Hematopoietic multipotent progenitor cell treated with erythropoietin and hydrocortisone succinate and interleukin-3 and kit ligand, for 17 days (in vitro differentiated cells): ENCODE data around the gene ZNF778.
"Not testable (repeated sequence)": the region's sequence is repeated elsewhere in the genome, so short reads cannot be mapped to it uniquely, and the experiment has no call there.

ENCODE experiments used
- DNase-seq: peaks from one replicate; pipeline ENCODE4 v3.0.0-alpha.2; 2015; ENCODE audit warnings: low spot score

Gene ZNF778

GRCh38 chr16:89183463-89183862, 34.0 kb upstream of the ZNF778 start:
- no peak for DNase-seq

GRCh38 chr16:89183975-89184676, 33.4 kb upstream of the ZNF778 start:
- no peak for DNase-seq

GRCh38 chr16:89184677-89184932, 32.9 kb upstream of the ZNF778 start:
- no peak for DNase-seq

GRCh38 chr16:89184933-89185794, 32.3 kb upstream of the ZNF778 start:
- DNase-seq: no peak

GRCh38 chr16:89185887-89186592, 31.5 kb upstream of the ZNF778 start:
- DNase-seq: not testable (repeated sequence)

GRCh38 chr16:89186593-89187031, 30.9 kb upstream of the ZNF778 start:
- DNase-seq: not testable (repeated sequence)

- DNase-seq: no peak
Measured at GRCh38 chr16:89187032-89187769, 30.3 kb upstream of the ZNF778 start.

GRCh38 chr16:89187770-89188392, 29.6 kb upstream of the ZNF778 start:
- DNase-seq: no peak

- not testable (repeated sequence) for DNase-seq
Measured at GRCh38 chr16:89188471-89189357, 28.8 kb upstream of the ZNF778 start.

- no peak for DNase-seq
Measured at GRCh38 chr16:89189358-89190025, 28.0 kb upstream of the ZNF778 start.

GRCh38 chr16:89190150-89190958, 27.1 kb upstream of the ZNF778 start:
- no peak for DNase-seq

GRCh38 chr16:89191033-89191900, 26.2 kb upstream of the ZNF778 start:
- no peak for DNase-seq

- no peak for DNase-seq
Measured at GRCh38 chr16:89191901-89192185, 25.7 kb upstream of the ZNF778 start.

GRCh38 chr16:89192186-89192955, 25.1 kb upstream of the ZNF778 start:
- peak; percentile 31 for DNase-seq

GRCh38 chr16:89192956-89193575, 24.4 kb upstream of the ZNF778 start:
- DNase-seq: no peak

GRCh38 chr16:89193576-89194293, 23.8 kb upstream of the ZNF778 start:
- no peak for DNase-seq
